Measurements from ENCODE around the gene SEPTIN3. TPM values are rescaled to one million over a fixed set of nuclear protein-coding genes. Genes with fewer than 3 reads are reported as not detected.
A peak's percentile ranks its signal among the peaks of the same experiment; 100 is the strongest.

The SEPTIN3 gene
- total and polyA plus RNA-seq, 10 of the 15 experiments (the other 5 are each of a cell fraction or from before 2014, with no cell fraction given): 0.05 to 3.1 (median 0.87) TPM

DNA sequence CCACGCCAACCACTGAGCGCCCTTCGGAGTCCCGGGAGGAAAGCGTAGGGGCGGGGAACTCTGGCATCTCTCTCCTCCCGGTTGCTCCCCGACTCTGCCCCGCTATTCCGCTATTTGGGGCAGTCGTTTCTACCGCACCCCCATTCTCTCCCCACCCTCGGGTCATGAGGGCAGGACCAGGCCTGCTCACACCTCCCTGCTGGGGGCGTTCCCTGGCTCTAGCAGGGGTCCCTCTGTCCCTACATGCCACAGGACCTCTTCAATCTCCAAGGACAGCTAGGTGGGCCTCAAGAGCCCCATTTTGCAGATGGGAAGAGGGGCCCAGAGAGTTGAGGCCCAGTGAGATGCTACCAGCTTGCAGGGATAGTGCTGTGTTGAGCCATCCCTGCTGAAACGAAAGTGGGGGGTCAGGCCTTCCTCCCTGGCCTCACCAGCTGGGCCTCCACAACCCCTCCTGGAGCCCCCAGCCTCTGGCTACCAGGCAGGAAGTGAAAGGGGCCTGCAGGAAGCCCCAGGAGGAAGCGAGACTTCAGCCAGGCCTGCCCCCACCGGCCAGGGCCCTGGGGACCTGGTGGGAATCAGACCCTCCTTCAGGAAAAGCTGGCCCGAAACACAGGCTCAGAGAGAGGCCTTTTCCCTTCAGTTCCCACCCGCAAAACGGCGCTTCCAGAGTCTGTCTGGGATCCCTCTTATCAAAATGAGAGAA lies 48.8 kb upstream of the SEPTIN3 start (continued):
- TF ChIP-seq, protein P1, sequence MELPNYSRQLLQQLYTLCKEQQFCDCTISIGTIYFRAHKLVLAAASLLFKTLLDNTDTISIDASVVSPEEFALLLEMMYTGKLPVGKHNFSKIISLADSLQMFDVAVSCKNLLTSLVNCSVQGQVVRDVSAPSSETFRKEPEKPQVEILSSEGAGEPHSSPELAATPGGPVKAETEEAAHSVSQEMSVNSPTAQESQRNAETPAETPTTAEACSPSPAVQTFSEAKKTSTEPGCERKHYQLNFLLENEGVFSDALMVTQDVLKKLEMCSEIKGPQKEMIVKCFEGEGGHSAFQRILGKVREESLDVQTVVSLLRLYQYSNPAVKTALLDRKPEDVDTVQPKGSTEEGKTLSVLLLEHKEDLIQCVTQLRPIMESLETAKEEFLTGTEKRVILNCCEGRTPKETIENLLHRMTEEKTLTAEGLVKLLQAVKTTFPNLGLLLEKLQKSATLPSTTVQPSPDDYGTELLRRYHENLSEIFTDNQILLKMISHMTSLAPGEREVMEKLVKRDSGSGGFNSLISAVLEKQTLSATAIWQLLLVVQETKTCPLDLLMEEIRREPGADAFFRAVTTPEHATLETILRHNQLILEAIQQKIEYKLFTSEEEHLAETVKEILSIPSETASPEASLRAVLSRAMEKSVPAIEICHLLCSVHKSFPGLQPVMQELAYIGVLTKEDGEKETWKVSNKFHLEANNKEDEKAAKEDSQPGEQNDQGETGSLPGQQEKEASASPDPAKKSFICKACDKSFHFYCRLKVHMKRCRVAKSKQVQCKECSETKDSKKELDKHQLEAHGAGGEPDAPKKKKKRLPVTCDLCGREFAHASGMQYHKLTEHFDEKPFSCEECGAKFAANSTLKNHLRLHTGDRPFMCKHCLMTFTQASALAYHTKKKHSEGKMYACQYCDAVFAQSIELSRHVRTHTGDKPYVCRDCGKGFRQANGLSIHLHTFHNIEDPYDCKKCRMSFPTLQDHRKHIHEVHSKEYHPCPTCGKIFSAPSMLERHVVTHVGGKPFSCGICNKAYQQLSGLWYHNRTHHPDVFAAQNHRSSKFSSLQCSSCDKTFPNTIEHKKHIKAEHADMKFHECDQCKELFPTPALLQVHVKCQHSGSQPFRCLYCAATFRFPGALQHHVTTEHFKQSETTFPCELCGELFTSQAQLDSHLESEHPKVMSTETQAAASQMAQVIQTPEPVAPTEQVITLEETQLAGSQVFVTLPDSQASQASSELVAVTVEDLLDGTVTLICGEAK (IDR thresholded peaks at IDR 0.05; ENCODE audit: borderline replicate concordance): no peak; the same call in 1 of the 2 replicates
- TF ChIP-seq SPI1 (IDR thresholded peaks at IDR 0.05; ENCODE audit: borderline replicate concordance, insufficient read depth, low read depth, low read length) (peak; percentile 94), EGR1 (IDR thresholded peaks at IDR 0.05; ENCODE audit: borderline replicate concordance in 1 of 2, low read depth in 2 of 2, low read length in 2 of 2) (peak in 1 of 2 experiments; percentile 82; a peak in 2 of 3 replicates), POLR2AphosphoS5 (IDR thresholded peaks at IDR 0.05; ENCODE audit: low read length) (no peak), POLR2A (IDR thresholded peaks at IDR 0.05; ENCODE audit: low read depth, low read length) (peak; percentile 73), STAT1 (conservative IDR thresholded peaks at IDR 0.05) (peak; percentile 31; the same call in 1 of the 2 replicates), SIX5 (IDR thresholded peaks at IDR 0.05; ENCODE audit: low read depth, low read length, severe bottlenecking) (no peak), RELA (IDR thresholded peaks at IDR 0.05; ENCODE audit: borderline replicate concordance, partially characterized antibody) (peak; percentile 50), WRNIP1 (IDR thresholded peaks at IDR 0.05; ENCODE audit: borderline replicate concordance, low read depth, low read length) (no peak), MXI1 (IDR thresholded peaks at IDR 0.05; ENCODE audit: low read depth, low read length) (0 out of 2 replicates have a peak, but pooled peaks have one; percentile 27), JUND (IDR thresholded peaks at IDR 0.05; ENCODE audit: low read depth, low read length) (no peak), BACH1 (IDR thresholded peaks at IDR 0.05; ENCODE audit: borderline replicate concordance) (peak; percentile 82), POU2F2 (IDR thresholded peaks at IDR 0.05; ENCODE audit: borderline replicate concordance, low read depth, low read length) (peak; percentile 7; the same call in 1 of the 3 replicates), MEF2B (IDR thresholded peaks at IDR 0.05; ENCODE audit: partially characterized antibody, poor library complexity, severe bottlenecking) (peak; percentile 82), RAD51 (IDR thresholded peaks at IDR 0.05) (no peak), FOXM1 (IDR thresholded peaks at IDR 0.05; ENCODE audit: low read depth, low read length) (no peak), NBN (IDR thresholded peaks at IDR 0.05) (peak; percentile 74; the same call in 1 of the 2 replicates), HDAC2 (IDR thresholded peaks at IDR 0.05) (no peak), ATF7 (IDR thresholded peaks at IDR 0.05; ENCODE audit: low read depth) (no peak), CBFB (IDR thresholded peaks at IDR 0.05; ENCODE audit: low read depth) (no peak; the same call in none of the 2 replicates), BRCA1 (IDR thresholded peaks at IDR 0.05; ENCODE audit: low read depth, low read length) (no peak), TAF1 (IDR thresholded peaks at IDR 0.05; ENCODE audit: borderline replicate concordance, low read depth, low read length) (peak; percentile 12; the same call in 1 of the 2 replicates), BHLHE40 (IDR thresholded peaks at IDR 0.05; ENCODE audit: borderline replicate concordance in 1 of 2, low read depth in 2 of 2, low read length in 1 of 2) (no peak)
- TF ChIP-seq, protein P2, sequence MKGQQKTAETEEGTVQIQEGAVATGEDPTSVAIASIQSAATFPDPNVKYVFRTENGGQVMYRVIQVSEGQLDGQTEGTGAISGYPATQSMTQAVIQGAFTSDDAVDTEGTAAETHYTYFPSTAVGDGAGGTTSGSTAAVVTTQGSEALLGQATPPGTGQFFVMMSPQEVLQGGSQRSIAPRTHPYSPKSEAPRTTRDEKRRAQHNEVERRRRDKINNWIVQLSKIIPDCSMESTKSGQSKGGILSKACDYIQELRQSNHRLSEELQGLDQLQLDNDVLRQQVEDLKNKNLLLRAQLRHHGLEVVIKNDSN (IDR thresholded peaks at IDR 0.05; ENCODE audit: borderline replicate concordance, extremely low read length, insufficient read depth, low read depth, low read length): no peak

Measured in GM12878 (cell line).